Activated T-cell treated with anti-CD3 and anti-CD28 coated beads, Interleukin-2, amount 50 U/mL, for 72 hours (primary cell): Measurements from ENCODE around the gene GPC5. TPM values are rescaled to one million over a fixed set of nuclear protein-coding genes. Genes with fewer than 3 reads are reported as not detected.
"Not testable (repeated sequence)": the region's sequence is repeated elsewhere in the genome, so short reads cannot be mapped to it uniquely, and the experiment has no call there.

Experiments
- ATAC-seq, 2 donors: fragments of 150-1000 bp; cut with Tn5 transposase; replicated peaks in 1 of 2; 2 replicates each; pipeline ENCODE4 v1.10.0; 2021; ENCODE audit warnings: moderate library complexity in 2 of 2, mild to moderate bottlenecking in 1 of 2
- DNase-seq, 2 donors: peaks; one replicate each; pipeline ENCODE4 v3.0.0; 2021 to 2022; ENCODE audit warnings: mixed read lengths in 1 of 2
- H3K27ac Mint-ChIP-seq: one replicate; pipeline ENCODE4 v1.8.0; 2022; ENCODE audit warnings: mild to moderate bottlenecking, moderate library complexity, mixed read lengths
- H3K27me3 Mint-ChIP-seq: one replicate; pipeline ENCODE4 v1.8.0; 2022; ENCODE audit warnings: low read depth, mixed read lengths
- H3K36me3 Mint-ChIP-seq, 2 donors: one replicate each; pipeline ENCODE4 v1.8.0; 2022; ENCODE audit warnings: mixed read lengths in 2 of 2, mild to moderate bottlenecking in 1 of 2; ENCODE audit not compliant: insufficient read depth in 2 of 2
- H3K4me1 Mint-ChIP-seq: one replicate; pipeline ENCODE4 v1.8.0; 2022; ENCODE audit warnings: low read depth, mixed read lengths
- H3K4me3 Mint-ChIP-seq, 2 donors: one replicate each; pipeline ENCODE4 v1.8.0; 2022; ENCODE audit warnings: mild to moderate bottlenecking in 2 of 2, mixed read lengths in 2 of 2, moderate library complexity in 2 of 2
- H3K9me3 Mint-ChIP-seq, 2 donors: one replicate each; pipeline ENCODE4 v1.8.0; 2022; ENCODE audit warnings: mixed read lengths in 2 of 2
- total RNA-seq, 2 donors: library from RNA; stranded (reverse); gene quantifications; one replicate each; pipeline ENCODE4 v1.2.3, GENCODE V29; 2022

Gene GPC5
- under 1 TPM in 1 of 2 donors, not detected in 1; 0.14 TPM for total RNA-seq

- Mint-ChIP-seq H3K4me1 (peaks cover 20% of the 10 kb centered on the region), H3K27ac (no peak within 1 kb of the TSS), H3K4me3 (peak within 1 kb of the TSS; percentile 89 to 96), H3K27me3 (peaks cover 78% of the 10 kb centered on the region), H3K36me3 (no peaks in the 10 kb centered on the region), H3K9me3 (no peaks in the 10 kb centered on the region)
- DNase-seq (peak; percentile 83 to 89), ATAC-seq (peak; percentile 98 to 99)
Observed at GRCh38 chr13:91398413-91399188, at the start of gene GPC5. Gene GPC5, plus strand, starts transcription at chr13:91398621.

- DNase-seq: peak; percentile 93 to 95
- Mint-ChIP-seq H3K9me3 (no peaks in the 10 kb centered on the region), H3K36me3 (peaks cover 13 to 47% of the 10 kb centered on the region in 2 donors), H3K4me3 (peak overlapping the region; percentile 95 to 98), H3K4me1 (peaks cover 73% of the 10 kb centered on the region), H3K27ac (peak overlapping the region; percentile 98), H3K27me3 (no peaks in the 10 kb centered on the region)
- peak; percentile 53 to 55 for ATAC-seq
Observed at GRCh38 chr13:91348906-91349435, 49.5 kb upstream of the GPC5 start.

GRCh38 chr13:91349992-91350911, 48.2 kb upstream of the GPC5 start:
- H3K36me3 Mint-ChIP-seq: peaks cover 16 to 59% of the 10 kb centered on the region in 2 donors
- H3K4me3 Mint-ChIP-seq: peak overlapping the region; percentile 95 to 98
- no peak for ATAC-seq
- peaks cover 78% of the 10 kb centered on the region for H3K4me1 Mint-ChIP-seq
- H3K9me3 Mint-ChIP-seq: no peaks in the 10 kb centered on the region
- no peaks in the 10 kb centered on the region for H3K27me3 Mint-ChIP-seq
- DNase-seq: no peak
- H3K27ac Mint-ChIP-seq: peak overlapping the region; percentile 98

GRCh38 chr13:91351123-91351522, 47.3 kb upstream of the GPC5 start:
- peak overlapping the region; percentile 89 for H3K27ac Mint-ChIP-seq
- H3K36me3 Mint-ChIP-seq: peaks cover 16 to 67% of the 10 kb centered on the region in 2 donors
- no peaks in the 10 kb centered on the region for H3K9me3 Mint-ChIP-seq
- peaks cover 75% of the 10 kb centered on the region for H3K4me1 Mint-ChIP-seq
- H3K4me3 Mint-ChIP-seq: peak overlapping the region; percentile 95 to 98
- ATAC-seq: no peak
- no peaks in the 10 kb centered on the region for H3K27me3 Mint-ChIP-seq
- DNase-seq: no peak

DNA sequence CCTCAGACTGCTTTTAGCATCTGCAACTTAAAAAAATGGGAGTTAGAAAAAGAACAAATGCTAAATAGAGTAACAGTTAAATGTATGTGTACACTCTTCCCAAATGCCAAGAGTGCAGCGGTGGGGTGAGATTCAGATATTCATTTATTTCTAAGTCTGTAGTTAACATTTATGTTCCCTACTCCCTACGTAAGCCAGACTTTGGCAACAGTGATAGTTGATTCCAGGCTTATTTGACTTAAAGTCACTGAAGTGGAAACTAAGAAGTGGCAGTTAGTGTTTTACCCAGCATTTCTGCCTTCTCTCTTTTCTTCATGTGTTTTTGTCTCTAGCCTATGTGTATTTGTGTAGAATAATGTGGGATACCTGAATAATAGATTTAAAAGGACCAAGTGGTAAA, 46.4 kb upstream of the GPC5 start:
- H3K4me1 Mint-ChIP-seq: peaks cover 68% of the 10 kb centered on the region
- ATAC-seq (no peak), DNase-seq (no peak)
- no peaks in the 10 kb centered on the region for H3K9me3 Mint-ChIP-seq
- H3K27me3 Mint-ChIP-seq: no peaks in the 10 kb centered on the region
- peak overlapping the region; percentile 95 to 98 for H3K4me3 Mint-ChIP-seq
- H3K36me3 Mint-ChIP-seq: peaks cover 18 to 74% of the 10 kb centered on the region in 2 donors
- H3K27ac Mint-ChIP-seq: peak overlapping the region; percentile 89

DNA sequence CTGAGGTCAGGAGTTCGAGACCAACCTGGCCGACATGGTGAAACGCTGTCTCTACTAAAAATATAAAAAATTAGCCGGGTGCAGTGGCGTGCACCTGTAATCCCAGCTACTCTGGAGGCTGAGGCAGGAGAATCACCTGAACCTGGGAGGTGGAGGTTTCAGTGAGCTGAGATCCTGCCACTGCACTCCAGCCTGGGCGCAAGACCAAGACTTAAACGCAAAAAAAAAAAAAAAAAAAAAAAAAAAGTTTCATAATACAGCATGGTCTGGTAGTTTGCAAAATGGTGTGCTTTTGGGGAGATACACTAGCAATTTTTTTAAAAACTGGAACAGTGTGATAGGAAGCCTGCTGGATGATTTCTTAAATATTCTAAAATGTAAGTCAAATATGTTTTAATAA, 45.5 kb upstream of the GPC5 start:
- ATAC-seq: not testable (repeated sequence)
- H3K4me1 Mint-ChIP-seq: peaks cover 66% of the 10 kb centered on the region
- H3K4me3 Mint-ChIP-seq: peak overlapping the region; percentile 9 to 98

DNA sequence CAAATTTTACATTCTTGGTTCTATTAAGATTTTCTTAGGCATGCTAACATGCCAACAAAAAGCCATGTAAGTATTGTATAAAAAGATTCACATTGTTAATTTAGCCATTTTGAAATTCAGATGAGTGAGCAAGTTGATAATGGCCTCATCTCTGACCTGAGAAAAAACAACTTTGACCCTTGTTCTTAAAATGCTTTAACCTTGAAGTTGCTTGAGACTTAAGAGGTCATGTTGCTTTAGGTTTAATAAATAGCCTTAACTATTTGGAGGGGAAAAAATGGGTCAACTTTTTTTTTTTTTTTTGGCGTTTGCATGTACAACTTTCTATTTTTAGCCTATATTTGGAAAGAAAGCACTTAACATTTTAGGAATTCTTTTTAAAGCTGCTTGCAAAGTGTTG, 44.9 kb upstream of the GPC5 start:
- Mint-ChIP-seq H3K27ac (peak overlapping the region; percentile 89), H3K36me3 (peaks cover 18 to 79% of the 10 kb centered on the region in 2 donors), H3K9me3 (no peaks in the 10 kb centered on the region), H3K27me3 (no peaks in the 10 kb centered on the region), H3K4me1 (peaks cover 66% of the 10 kb centered on the region), H3K4me3 (peak overlapping the region; percentile 9 to 70)
- ATAC-seq (no peak), DNase-seq (no peak)

More for the DNA sequence above, 45.5 kb upstream of the GPC5 start:
- Mint-ChIP-seq H3K27ac (peak overlapping the region; percentile 89), H3K36me3 (peaks cover 18 to 79% of the 10 kb centered on the region in 2 donors)
- H3K27me3 Mint-ChIP-seq, DNase-seq, H3K9me3 Mint-ChIP-seq: not testable (repeated sequence)

DNA sequence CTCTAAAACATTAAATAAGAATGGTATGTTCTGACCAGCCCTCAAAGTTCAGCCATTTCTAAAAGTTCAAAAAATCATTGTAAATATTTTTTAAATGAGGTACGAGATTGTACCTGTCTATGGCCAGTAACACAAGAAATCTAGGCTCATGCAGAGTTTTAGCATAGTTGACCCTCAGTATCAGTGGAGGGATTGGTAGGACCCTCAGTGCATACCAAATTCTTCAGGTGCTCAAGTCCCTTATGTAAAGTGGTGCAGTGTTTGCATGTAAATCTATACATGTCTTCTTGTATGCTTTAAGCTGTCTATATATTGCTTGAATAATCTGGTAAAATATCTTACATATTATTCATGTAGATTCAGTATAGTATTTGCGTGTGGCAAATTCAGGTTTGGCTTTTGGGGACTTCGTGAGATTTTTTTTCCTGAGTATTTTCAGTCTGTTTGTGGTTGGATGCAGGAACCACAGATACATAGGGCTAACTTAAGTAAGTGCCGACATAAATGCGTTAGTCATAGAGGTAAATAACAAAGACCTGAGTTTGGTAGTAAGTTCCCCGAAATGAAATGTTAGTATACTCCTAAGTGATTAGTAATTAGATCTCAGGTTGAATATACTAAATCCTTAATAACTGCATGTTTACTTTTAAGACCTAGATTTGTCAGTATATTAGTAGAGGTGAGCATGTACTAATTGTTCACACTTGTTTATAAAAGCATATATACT, 43.2 kb upstream of the GPC5 start:
- Mint-ChIP-seq H3K27me3 (no peaks in the 10 kb centered on the region), H3K36me3 (peaks cover 11 to 67% of the 10 kb centered on the region in 2 donors), H3K9me3 (no peaks in the 10 kb centered on the region), H3K4me3 (no peak overlapping the region), H3K27ac (peak overlapping the region; percentile 89), H3K4me1 (peaks cover 52% of the 10 kb centered on the region)
- DNase-seq: no peak
- no peak for ATAC-seq

DNA sequence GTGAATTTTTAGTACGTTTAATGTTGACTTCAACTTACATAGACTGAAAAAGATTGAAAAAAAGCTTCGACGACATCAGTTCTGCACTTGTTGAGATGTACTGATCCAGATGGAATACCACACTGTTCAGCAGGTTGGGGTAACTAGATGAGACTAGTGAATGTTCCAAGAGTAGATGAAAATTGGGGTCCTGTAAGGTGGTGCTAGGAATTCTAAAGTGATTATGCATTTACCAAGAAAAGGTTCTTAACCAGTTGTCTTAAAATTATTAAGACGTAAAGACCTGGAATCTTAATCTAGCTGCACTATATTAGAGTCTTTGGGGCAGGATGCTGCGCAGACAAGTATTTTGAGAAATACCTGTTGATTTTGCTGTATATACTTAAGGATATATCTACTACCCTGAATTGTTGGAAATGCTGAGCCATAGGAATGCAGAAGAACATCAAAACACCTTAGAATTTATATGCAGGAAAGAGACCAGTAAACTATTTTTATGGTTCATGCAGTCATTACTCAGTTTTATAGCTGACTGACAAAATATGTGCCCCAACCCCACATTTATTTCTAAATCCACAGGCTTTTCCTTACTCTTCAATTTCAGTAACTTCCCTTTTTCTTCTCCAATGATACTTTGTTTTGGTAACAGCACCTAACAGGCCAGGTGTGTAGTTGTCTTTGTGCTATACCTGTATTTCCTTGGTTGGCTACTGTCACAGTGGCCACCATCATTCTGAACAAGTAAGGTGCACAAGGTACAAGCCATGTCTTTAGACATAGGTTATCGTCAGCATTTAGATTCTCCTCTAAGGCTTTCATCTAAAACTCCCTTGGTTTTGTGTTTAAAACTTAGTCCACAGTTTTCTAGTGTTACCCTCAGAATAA, 42.4 kb upstream of the GPC5 start:
- Mint-ChIP-seq H3K9me3 (no peaks in the 10 kb centered on the region), H3K4me3 (no peak overlapping the region), H3K27me3 (no peaks in the 10 kb centered on the region), H3K27ac (peak overlapping the region; percentile 55), H3K4me1 (peaks cover 44% of the 10 kb centered on the region), H3K36me3 (peaks cover 5 to 60% of the 10 kb centered on the region in 2 donors)
- no peak for DNase-seq
- no peak for ATAC-seq

GRCh38 chr13:91356919-91357612, 41.4 kb upstream of the GPC5 start:
- DNase-seq (no peak), ATAC-seq (no peak)
- H3K4me3 Mint-ChIP-seq: no peak overlapping the region
- no peaks in the 10 kb centered on the region for H3K9me3 Mint-ChIP-seq
- no peaks in the 10 kb centered on the region for H3K27me3 Mint-ChIP-seq
- H3K27ac Mint-ChIP-seq: peak overlapping the region; percentile 76
- peaks cover 34% of the 10 kb centered on the region for H3K4me1 Mint-ChIP-seq
- H3K36me3 Mint-ChIP-seq: peaks cover 5 to 50% of the 10 kb centered on the region in 2 donors

DNA sequence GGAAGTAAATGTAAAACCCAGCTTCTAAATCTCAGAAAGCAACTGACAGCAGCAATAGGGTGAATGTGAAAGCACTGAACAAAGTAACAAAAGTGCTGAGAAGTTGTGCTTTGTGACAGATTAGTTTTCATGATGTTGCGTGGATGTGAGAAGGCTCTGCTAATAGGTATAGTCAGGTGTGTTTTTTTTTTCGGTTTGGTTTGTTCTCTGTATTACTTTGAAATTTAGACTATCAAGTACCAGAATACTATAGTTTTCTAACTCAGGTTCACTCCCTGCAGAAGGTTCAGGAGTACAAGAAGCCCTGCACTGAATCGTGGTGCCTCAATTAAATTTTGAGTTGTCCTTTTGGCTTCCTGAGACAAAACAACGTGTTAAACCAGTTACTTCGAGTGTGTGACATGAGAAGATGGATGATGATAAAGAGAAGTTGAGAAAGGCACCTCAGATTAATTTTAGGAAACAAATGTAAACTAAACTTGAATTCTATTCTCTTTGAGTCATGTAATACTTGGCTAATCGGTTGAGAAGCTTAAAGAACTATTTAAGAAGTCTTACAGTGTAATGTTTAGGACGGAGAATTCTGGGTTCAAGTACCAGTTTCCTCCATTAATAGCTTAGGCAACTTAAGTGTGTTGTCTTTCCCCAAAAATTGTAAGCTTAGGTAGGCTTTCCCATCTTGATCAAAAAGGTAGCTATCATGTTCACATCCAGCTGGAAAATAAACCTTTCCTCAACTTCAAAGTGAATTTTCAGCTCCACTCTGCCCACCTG, 40.6 kb upstream of the GPC5 start:
- ATAC-seq (no peak), DNase-seq (no peak)
- Mint-ChIP-seq H3K4me1 (peaks cover 29% of the 10 kb centered on the region), H3K4me3 (no peak overlapping the region), H3K27me3 (no peaks in the 10 kb centered on the region), H3K36me3 (peaks cover 5 to 44% of the 10 kb centered on the region in 2 donors), H3K27ac (peak overlapping the region; percentile 27), H3K9me3 (no peaks in the 10 kb centered on the region)
